Choroid plexus epithelial cell (primary cell): Measurements from ENCODE around the gene LDAH.
A peak's percentile ranks its signal among the peaks of the same experiment; 100 is the strongest.

Source experiments
- DNase-seq: peaks from one replicate; pipeline ENCODE4 v3.0.0-alpha.2; 2010; ENCODE audit warnings: low read depth
- H3K4me3 ChIP-seq: 2 replicates; pipeline ENCODE4 v1.5.1; 2011; ENCODE audit warnings: low read depth, mild to moderate bottlenecking, control low read depth, low read length, moderate library complexity
- CTCF ChIP-seq: conservative IDR thresholded peaks from 2 replicates; pipeline ENCODE4 v1.5.1; 2011; ENCODE audit warnings: low read depth, mild to moderate bottlenecking, control low read depth, inconsistent platforms, low read length, moderate library complexity

LDAH gene

DNA sequence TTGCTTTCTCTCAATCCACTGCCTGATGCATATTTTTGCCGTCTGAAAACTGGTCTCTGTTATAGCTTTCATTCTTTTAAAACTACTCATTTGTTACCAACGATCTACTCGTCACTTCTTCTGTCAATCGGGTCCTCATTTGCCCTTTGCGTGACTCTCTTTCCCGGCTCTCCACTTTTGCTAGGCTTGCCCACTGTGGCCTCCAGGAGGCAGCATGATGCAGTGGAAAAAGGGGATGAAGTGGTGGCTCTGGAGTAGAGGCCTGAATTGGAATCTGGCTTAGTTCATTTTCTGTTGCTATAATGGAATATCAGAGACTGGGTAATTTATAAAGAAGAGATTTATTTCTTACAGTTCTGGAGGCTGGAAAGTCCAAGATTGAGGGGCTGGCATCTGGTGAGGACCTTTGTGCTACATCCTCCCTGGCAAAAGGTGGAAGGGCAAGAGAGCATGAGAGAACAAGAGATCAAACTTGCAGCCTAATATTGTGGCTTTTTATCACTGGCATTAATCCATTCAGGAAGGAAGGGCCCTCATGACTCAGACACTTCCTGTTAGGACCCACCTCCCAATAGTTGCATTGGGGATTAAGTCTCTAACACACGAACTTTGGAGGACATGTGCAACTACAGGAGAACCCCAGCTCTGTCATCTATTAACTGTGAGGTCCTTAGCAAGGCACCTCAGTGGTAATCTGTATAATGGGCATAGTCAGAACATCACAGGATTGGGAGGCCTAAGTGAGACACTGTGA lies 140.6 kb downstream of the LDAH start:
- peak; percentile 55 for DNase-seq
- peak; percentile 94 for TF ChIP-seq CTCF
- H3K4me3 ChIP-seq = no peak overlapping the region

- H3K4me3 ChIP-seq = no peak overlapping the region
- TF ChIP-seq CTCF = no peak
- DNase-seq = no peak
Measured at GRCh38 chr2:20680744-20681375, 142.0 kb downstream of the LDAH start.

DNA sequence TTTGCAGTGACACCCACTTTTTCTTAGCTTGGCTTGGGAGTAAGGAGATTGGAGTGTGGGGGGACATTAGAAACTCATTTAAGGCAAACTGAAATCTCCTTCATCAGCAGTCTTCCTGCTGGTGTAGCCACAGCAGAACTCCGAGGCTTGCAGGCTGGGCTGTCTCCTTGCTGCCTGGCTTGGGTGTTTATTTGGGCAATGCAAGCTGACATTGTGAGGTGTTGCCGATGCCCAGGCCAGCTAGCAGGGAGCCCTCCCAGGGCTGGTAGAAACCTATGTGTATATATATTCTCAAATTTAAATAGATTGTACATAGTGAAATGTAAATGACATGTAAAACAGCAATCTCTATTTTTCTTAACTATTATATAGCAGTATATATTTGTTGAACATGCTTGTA lies 144.1 kb downstream of the LDAH start:
- DNase-seq = no peak
- TF ChIP-seq CTCF = no peak
- H3K4me3 ChIP-seq = no peak overlapping the region

DNA sequence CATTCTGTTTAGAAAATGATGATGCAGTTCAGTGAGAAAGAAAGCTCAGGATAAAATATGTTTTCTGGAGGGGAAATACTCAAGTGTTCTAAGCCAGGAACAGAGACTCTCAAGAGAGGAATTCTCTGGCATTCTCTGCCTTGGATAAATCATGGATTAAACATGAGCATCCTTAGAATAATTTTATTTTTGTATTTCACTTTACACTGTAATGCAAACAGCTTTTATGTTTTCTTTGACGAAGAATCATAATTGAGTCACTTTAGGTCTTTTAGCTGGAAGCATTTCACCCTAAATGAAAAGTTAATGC lies 144.9 kb downstream of the LDAH start:
- DNase-seq = no peak
- TF ChIP-seq CTCF = no peak
- H3K4me3 ChIP-seq = no peak overlapping the region

DNA sequence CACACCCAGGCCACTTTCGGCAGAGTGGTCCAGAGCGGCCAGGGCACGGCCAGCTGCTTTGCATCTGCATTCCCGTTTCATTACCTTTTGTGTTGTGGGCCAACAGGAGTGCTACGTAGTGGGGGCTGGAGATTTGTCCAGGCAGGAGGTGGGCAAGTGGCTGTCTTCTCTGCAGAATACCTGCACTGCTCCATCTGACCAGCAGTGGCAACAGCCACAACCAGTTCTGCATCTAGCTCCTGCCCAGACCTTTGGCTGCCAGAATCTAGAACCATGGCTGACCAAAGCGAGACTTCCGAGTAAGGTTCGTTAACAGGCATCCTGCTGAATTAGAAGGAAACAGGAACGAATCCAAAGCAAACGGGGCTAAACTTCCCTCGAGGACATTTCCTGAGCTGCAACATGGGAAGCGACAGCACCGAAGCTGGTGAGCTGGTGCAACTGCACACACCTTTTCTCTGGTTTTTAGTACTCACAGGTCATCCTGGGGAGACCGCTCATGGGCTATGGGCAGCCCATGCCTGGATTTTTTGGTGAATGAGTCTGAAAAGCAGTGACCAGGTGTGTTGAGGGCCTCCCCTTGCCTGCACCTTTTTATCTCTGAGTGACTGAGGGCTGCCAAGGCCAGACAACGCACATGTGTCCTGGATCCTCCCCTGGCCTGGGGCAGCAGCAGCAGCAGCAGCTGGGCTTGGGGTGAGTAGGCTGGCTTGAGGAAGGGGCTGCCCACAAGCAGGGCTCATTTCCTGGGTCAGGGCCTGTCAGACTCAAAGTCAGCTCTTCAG lies 145.4 kb downstream of the LDAH start:
- H3K4me3 ChIP-seq = no peak overlapping the region

More for the DNA sequence above, 145.4 kb downstream of the LDAH start:
- DNase-seq = no peak
- TF ChIP-seq CTCF = peak; percentile 36
